ENCODE results near the gene PACS2. TPM values are rescaled to one million over a fixed set of nuclear protein-coding genes. Genes with fewer than 3 reads are reported as not detected.

PACS2 gene
- total RNA-seq, 1 experiment from 2014 or later = 55.2 TPM

- no peak for ATAC-seq
- TF ChIP-seq TCF7L2 (IDR thresholded peaks at IDR 0.05; ENCODE audit: low read depth, low read length) (no peak), CTCF (IDR thresholded peaks at IDR 0.05) (no peak), REST (IDR thresholded peaks at IDR 0.05; ENCODE audit: insufficient read depth in 1 of 2, low read depth in 2 of 2, low read length in 1 of 2) (no peak), POLR2AphosphoS5 (IDR thresholded peaks at IDR 0.05; ENCODE audit: low read depth, low read length) (no peak), SIN3A (IDR thresholded peaks at IDR 0.05; ENCODE audit: borderline replicate concordance, insufficient read depth, low read depth, low read length) (no peak)
- ChIA-PET CTCF (no interaction called here), POLR2A (no interaction called here)
- no peak for DNase-seq (ENCODE audit: low read depth, low spot score)
- in situ Hi-C loops (cut with HindIII; ENCODE audit: low pct_unique_long_range_greater_than_20kb, low sequenced_read_pairs) (no loop called here), intact Hi-C loops (cut with micrococcal nuclease; ENCODE audit: unreplicated experiment) (no loop called here)
- Histone ChIP-seq H3K27ac (ENCODE audit: low read length) (no peak overlapping the region), H3K27me3 (ENCODE audit: control insufficient read depth, insufficient read depth, low read length) (no peaks in the 10 kb centered on the region), H3K9me3 (ENCODE audit: control insufficient read depth, insufficient read depth, low read depth, low read length) (no peaks in the 10 kb centered on the region), H3K36me3 (ENCODE audit: control insufficient read depth, insufficient read depth, low read length) (no peaks in the 10 kb centered on the region), H3K4me3 (ENCODE audit: low read depth in 2 of 2, low read length in 2 of 2) (no peak overlapping the region), H3K4me1 (ENCODE audit: control insufficient read depth, insufficient read depth, low read length) (peaks cover 3% of the 10 kb centered on the region; the same call in 1 of the 2 replicates)
- no TSS peak for BruUV-seq (replicated peaks)
These were observed 118.1 kb downstream of the PACS2 start for GRCh38 chr14:105432657-105433056.

- TF ChIP-seq SIN3A (IDR thresholded peaks at IDR 0.05; ENCODE audit: borderline replicate concordance, insufficient read depth, low read depth, low read length) = no peak
- no peak for TF ChIP-seq TCF7L2 (IDR thresholded peaks at IDR 0.05; ENCODE audit: low read depth, low read length)
- TF ChIP-seq REST (IDR thresholded peaks at IDR 0.05; ENCODE audit: insufficient read depth in 1 of 2, low read depth in 2 of 2, low read length in 1 of 2) = no peak
- no peak for TF ChIP-seq CTCF (IDR thresholded peaks at IDR 0.05)
- CTCF ChIA-PET = no interaction called here
- POLR2A ChIA-PET = no interaction called here
- Histone ChIP-seq H3K27me3 (ENCODE audit: control insufficient read depth, insufficient read depth, low read length) (no peaks in the 10 kb centered on the region), H3K4me1 (ENCODE audit: control insufficient read depth, insufficient read depth, low read length) (peaks cover 3% of the 10 kb centered on the region; the same call in 1 of the 2 replicates), H3K9me3 (ENCODE audit: control insufficient read depth, insufficient read depth, low read depth, low read length) (no peaks in the 10 kb centered on the region), H3K27ac (ENCODE audit: low read length) (no peak overlapping the region), H3K4me3 (ENCODE audit: low read depth in 2 of 2, low read length in 2 of 2) (no peak overlapping the region), H3K36me3 (ENCODE audit: control insufficient read depth, insufficient read depth, low read length) (no peaks in the 10 kb centered on the region)
- intact Hi-C loops (cut with micrococcal nuclease; ENCODE audit: unreplicated experiment) = no loop called here
- ATAC-seq (no peak), DNase-seq (ENCODE audit: low read depth, low spot score) (no peak)
- no TSS peak for BruUV-seq (replicated peaks)
- in situ Hi-C loops (cut with HindIII; ENCODE audit: low pct_unique_long_range_greater_than_20kb, low sequenced_read_pairs) = no loop called here
These were observed 118.6 kb downstream of the PACS2 start for GRCh38 chr14:105433161-105433605.
